Thyroid gland (tissue), 4 donors: ENCODE results near the gene MAP1LC3B2. TPM values are rescaled to one million over a fixed set of nuclear protein-coding genes. Genes with fewer than 3 reads are reported as not detected.

ENCODE experiments used
- DNase-seq, 2 donors: peaks; one replicate each; pipeline ENCODE4 v3.0.0-alpha.2; 2019
- H3K27ac ChIP-seq, 3 donors: fragments of 200-600 bp; sonication (generic); 1 replicate in 2 of 3; 2 replicates in 1 of 3; pipeline ENCODE4 v1.5.1; 2016 to 2019; ENCODE audit warnings: mild to moderate bottlenecking in 1 of 3, moderate library complexity in 1 of 3
- H3K27me3 ChIP-seq: fragments of 200-600 bp; sonication (generic); one replicate; pipeline ENCODE4 v1.5.1; 2019
- H3K36me3 ChIP-seq, 2 donors: fragments of 200-600 bp; sonication (generic); one replicate each; pipeline ENCODE4 v1.5.1; 2016 to 2019
- H3K4me1 ChIP-seq, 2 donors: fragments of 200-600 bp; sonication (generic); one replicate each; pipeline ENCODE4 v1.5.1; 2017 to 2019
- H3K4me3 ChIP-seq, 3 donors: fragments of 200-600 bp; sonication (generic); replicated peaks in 1 of 3; 1 replicate in 2 of 3; 2 replicates in 1 of 3; pipeline ENCODE4 v1.5.1; 2016; ENCODE audit warnings: mild to moderate bottlenecking in 1 of 3
- H3K9me3 ChIP-seq: fragments of 200-600 bp; sonication (generic); one replicate; pipeline ENCODE4 v1.5.1; 2017
- POLR2A ChIP-seq, 2 donors: fragments of 450-650 bp; IDR thresholded peaks; one replicate each; pipeline ENCODE4 v1.6.1; 2017; ENCODE audit warnings: antibody characterized with exemption in 2 of 2, mild to moderate bottlenecking in 2 of 2, moderate library complexity in 1 of 2
- WGBS, 2 donors: methylation state at CpG; one replicate each; pipeline ENCODE4 v1.1.5; 2017; 5-methylcytosine and 5-hydroxymethylcytosine counted together
- intact Hi-C: fragments of 100-400 bp; cut with DNase I; formaldehyde crosslinking; loops from one replicate; pipeline ENCODE4 v1.15.1; 2023
- total RNA-seq, 4 donors: library from RNA; depleted of rRNA; stranded (reverse); fragments of >200 nt; gene quantifications; one replicate each; pipeline ENCODE4 v1.2.3, GENCODE V29; 2016
- TF ChIP-seq, protein P1 (sequence below), 6 experiments: fragments of 200-600 bp in 3 of 6; fragments of 450-650 bp in 3 of 6; sonication (generic) in 3 of 6; IDR thresholded peaks; one replicate each; pipeline ENCODE4 v1.5.1; 2016 to 2019; ENCODE audit warnings: antibody characterized with exemption in 6 of 6, mild to moderate bottlenecking in 2 of 6, inconsistent platforms in 1 of 6, moderate library complexity in 1 of 6

MAP1LC3B2 gene
- total RNA-seq, 4 donors from 2014 or later = 1.6 TPM; not detected in 3

- no peaks in the 10 kb centered on the region for H3K36me3 ChIP-seq
- no peak for TF ChIP-seq POLR2A (IDR thresholded peaks at IDR 0.05)
- TF ChIP-seq, protein P1, sequence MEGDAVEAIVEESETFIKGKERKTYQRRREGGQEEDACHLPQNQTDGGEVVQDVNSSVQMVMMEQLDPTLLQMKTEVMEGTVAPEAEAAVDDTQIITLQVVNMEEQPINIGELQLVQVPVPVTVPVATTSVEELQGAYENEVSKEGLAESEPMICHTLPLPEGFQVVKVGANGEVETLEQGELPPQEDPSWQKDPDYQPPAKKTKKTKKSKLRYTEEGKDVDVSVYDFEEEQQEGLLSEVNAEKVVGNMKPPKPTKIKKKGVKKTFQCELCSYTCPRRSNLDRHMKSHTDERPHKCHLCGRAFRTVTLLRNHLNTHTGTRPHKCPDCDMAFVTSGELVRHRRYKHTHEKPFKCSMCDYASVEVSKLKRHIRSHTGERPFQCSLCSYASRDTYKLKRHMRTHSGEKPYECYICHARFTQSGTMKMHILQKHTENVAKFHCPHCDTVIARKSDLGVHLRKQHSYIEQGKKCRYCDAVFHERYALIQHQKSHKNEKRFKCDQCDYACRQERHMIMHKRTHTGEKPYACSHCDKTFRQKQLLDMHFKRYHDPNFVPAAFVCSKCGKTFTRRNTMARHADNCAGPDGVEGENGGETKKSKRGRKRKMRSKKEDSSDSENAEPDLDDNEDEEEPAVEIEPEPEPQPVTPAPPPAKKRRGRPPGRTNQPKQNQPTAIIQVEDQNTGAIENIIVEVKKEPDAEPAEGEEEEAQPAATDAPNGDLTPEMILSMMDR (IDR thresholded peaks at IDR 0.05) = no peak
- WGBS, 2 donors = 76 to 85% methylated on average over 22 of the region's 22 CpGs
- no peaks in the 10 kb centered on the region for H3K9me3 ChIP-seq
- no peak for DNase-seq
- H3K4me1 ChIP-seq = peaks cover 12 to 41% of the 10 kb centered on the region in 2 donors
- H3K27ac ChIP-seq = no peak overlapping the region
- H3K4me3 ChIP-seq = no peak overlapping the region
- no peaks in the 10 kb centered on the region for H3K27me3 ChIP-seq
- intact Hi-C loops = loop anchor here (5.0 kb wide), 2 partner anchors 57 to 603 kb away; no protein-coding TSS in a partner anchor
Measured at GRCh38 chr12:116604951-116605641, 45.9 kb downstream of the MAP1LC3B2 start.

DNA sequence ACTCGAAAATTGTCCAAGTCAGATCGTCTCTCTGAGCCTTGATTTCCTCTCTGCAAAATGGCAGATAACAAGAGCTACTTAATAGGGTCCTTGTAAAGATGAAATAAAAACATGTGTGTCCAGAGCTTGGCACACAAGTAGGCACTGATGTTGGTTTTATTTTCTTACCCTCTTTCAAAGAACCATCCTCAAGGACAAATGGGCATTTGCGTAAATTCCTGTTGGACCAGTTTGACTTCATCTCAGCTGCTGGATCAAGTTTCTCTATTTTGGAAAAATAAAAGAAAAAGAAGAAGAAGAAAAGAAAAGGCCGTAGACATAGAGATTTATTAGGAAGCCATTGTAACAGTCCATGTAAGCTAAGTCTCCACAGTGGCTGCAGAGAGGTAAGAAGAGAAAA lies 47.2 kb downstream of the MAP1LC3B2 start:
- H3K36me3 ChIP-seq = no peaks in the 10 kb centered on the region
- intact Hi-C loops = no loop called here
- no peak overlapping the region for H3K4me3 ChIP-seq
- TF ChIP-seq, protein P1 (IDR thresholded peaks at IDR 0.05) = no peak
- TF ChIP-seq POLR2A (IDR thresholded peaks at IDR 0.05) = no peak
- H3K9me3 ChIP-seq = no peaks in the 10 kb centered on the region
- no peaks in the 10 kb centered on the region for H3K27me3 ChIP-seq
- H3K4me1 ChIP-seq = peaks cover 12 to 39% of the 10 kb centered on the region in 2 donors
- WGBS, 2 donors = 28 to 38% methylated on average over 4 of the region's 4 CpGs
- peak overlapping the region; percentile 62 to 72 (median 69) for H3K27ac ChIP-seq
- DNase-seq = peak; percentile 43 to 49

GRCh38 chr12:116607039-116607438 lies 47.9 kb downstream of the MAP1LC3B2 start:
- intact Hi-C loops = no loop called here
- Histone ChIP-seq H3K27ac (peak overlapping the region; percentile 62 to 72 (median 69)), H3K36me3 (no peaks in the 10 kb centered on the region), H3K9me3 (no peaks in the 10 kb centered on the region), H3K4me3 (no peak overlapping the region), H3K27me3 (no peaks in the 10 kb centered on the region), H3K4me1 (peaks cover 12 to 34% of the 10 kb centered on the region in 2 donors)
- no peak for DNase-seq
- TF ChIP-seq, protein P1 (IDR thresholded peaks at IDR 0.05) = no peak
- TF ChIP-seq POLR2A (IDR thresholded peaks at IDR 0.05) = no peak
- WGBS, 2 donors = 92 to 93% methylated on average over 6 of the region's 6 CpGs

DNA sequence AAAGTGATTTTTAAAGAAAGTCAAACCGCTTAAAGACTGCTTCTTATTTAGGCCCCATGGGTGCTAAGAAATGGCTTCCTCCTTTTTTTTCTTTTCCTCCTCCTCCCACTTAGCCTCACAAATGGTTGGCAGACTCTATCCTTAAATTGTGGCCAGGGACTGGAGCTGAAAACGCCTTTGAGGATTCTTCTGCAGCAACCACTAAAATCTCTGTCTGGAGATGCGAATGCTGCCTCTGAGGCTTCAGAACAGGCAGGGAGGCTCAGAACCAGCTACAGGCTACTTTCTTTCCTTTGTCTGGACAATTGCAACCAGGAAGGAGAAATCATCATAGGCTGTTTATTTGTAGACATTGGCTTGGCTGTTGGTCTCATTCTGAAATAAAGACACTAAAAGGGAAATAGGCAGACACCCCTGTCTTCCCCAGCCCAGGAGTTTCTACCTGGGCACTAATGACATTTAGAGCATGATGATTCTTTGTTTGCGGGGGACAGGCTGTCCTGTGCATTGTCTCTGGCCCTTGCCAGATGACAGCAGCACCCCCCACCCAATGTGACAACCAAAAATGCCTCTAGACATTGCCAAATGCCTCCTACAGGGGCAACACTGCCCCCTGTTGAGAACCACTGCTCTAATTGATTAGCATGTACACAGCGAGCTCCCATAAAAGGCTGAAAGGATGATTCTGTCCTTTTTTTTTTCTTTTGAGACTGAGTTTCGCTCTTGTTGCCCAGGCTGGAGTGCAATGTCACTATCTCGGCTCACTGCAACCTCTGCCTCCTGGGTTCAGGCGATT lies 50.3 kb downstream of the MAP1LC3B2 start:
- H3K27me3 ChIP-seq = no peaks in the 10 kb centered on the region
- H3K4me3 ChIP-seq = no peak overlapping the region
- DNase-seq = no peak
- intact Hi-C loops = no loop called here
- peaks cover 12 to 29% of the 10 kb centered on the region in 2 donors for H3K4me1 ChIP-seq
- TF ChIP-seq, protein P1 (IDR thresholded peaks at IDR 0.05) = peak in 1 of 6 experiments; percentile 19
- no peak for TF ChIP-seq POLR2A (IDR thresholded peaks at IDR 0.05)
- WGBS, 2 donors = 79% methylated on average over 8 of the region's 8 CpGs
- H3K36me3 ChIP-seq = no peaks in the 10 kb centered on the region
- peak overlapping the region; percentile 15 to 46 (median 21) for H3K27ac ChIP-seq
- H3K9me3 ChIP-seq = no peaks in the 10 kb centered on the region
